Neural cell (in vitro differentiated cells): ENCODE results near the gene DNAH3. TPM values are rescaled to one million over a fixed set of nuclear protein-coding genes. Genes with fewer than 3 reads are reported as not detected.

Source experiments
- H2AFZ ChIP-seq: fragments of 200-600, 300-800 bp; sonication (generic), shearing (Covaris generic); 2 replicates; pipeline ENCODE4 v1.6.0; 2014; ENCODE audit warnings: low read depth, mild to moderate bottlenecking, antibody characterized with exemption, low read length, moderate library complexity
- H3F3A ChIP-seq: fragments of 200-600 bp; shearing (Covaris generic); 2 replicates; pipeline ENCODE4 v1.6.1; 2016; ENCODE audit warnings: mild to moderate bottlenecking, moderate library complexity, mixed read lengths, antibody characterized with exemption, low read length; ENCODE audit not compliant: insufficient read depth, poor library complexity, severe bottlenecking
- H3K27ac ChIP-seq: fragments of 200-600, 300-800 bp; sonication (generic), shearing (Covaris generic); 2 replicates; pipeline ENCODE4 v1.5.1; 2014; ENCODE audit warnings: mild to moderate bottlenecking, low read length, moderate library complexity
- H3K27me3 ChIP-seq: fragments of 300-800, 200-600 bp; sonication (generic), shearing (Covaris generic); 2 replicates; pipeline ENCODE4 v1.6.0; 2014; ENCODE audit warnings: mild to moderate bottlenecking, low read depth, low read length, moderate library complexity; ENCODE audit not compliant: insufficient read depth
- H3K36me3 ChIP-seq: fragments of 300-800, 200-600 bp; sonication (generic), shearing (Covaris generic); 2 replicates; pipeline ENCODE4 v1.5.1; 2014; ENCODE audit warnings: mild to moderate bottlenecking, antibody characterized with exemption, low read length, moderate library complexity; ENCODE audit not compliant: insufficient read depth
- H3K4me2 ChIP-seq: fragments of 300-800, 200-600 bp; sonication (generic), shearing (Covaris generic); 2 replicates; pipeline ENCODE4 v1.6.0; 2014; ENCODE audit warnings: mild to moderate bottlenecking, low read length
- H3K4me3 ChIP-seq: fragments of 300-800, 200-600 bp; sonication (generic), shearing (Covaris generic); 2 replicates; pipeline ENCODE4 v1.5.1; 2014; ENCODE audit warnings: mild to moderate bottlenecking, low read length, moderate library complexity
- H3K79me2 ChIP-seq: fragments of 200-600 bp; shearing (Covaris generic); replicated peaks from 2 replicates; pipeline ENCODE4 v1.6.0; 2014; ENCODE audit warnings: mild to moderate bottlenecking, low read length, moderate library complexity; ENCODE audit not compliant: insufficient read depth
- H3K9ac ChIP-seq: fragments of 300-800, 200-600 bp; sonication (generic), shearing (Covaris generic); 2 replicates; pipeline ENCODE4 v1.6.1; 2016; ENCODE audit warnings: mild to moderate bottlenecking, low read length, mixed read lengths
- H3K9me2 ChIP-seq: fragments of 200-600 bp; shearing (Covaris generic); 2 replicates; pipeline ENCODE4 v1.6.1; 2016; ENCODE audit warnings: mild to moderate bottlenecking, low read length, mixed read lengths; ENCODE audit not compliant: insufficient read depth
- H3K9me3 ChIP-seq: fragments of 200-600, 300-800 bp; sonication (generic), shearing (Covaris generic); 2 replicates; pipeline ENCODE4 v1.6.1; 2016; ENCODE audit warnings: mild to moderate bottlenecking, mixed run types, low read length, moderate library complexity, mixed read lengths
- H4K20me1 ChIP-seq: fragments of 200-600 bp; shearing (Covaris generic); 2 replicates; pipeline ENCODE4 v1.6.1; 2016; ENCODE audit warnings: mild to moderate bottlenecking, mixed run types; ENCODE audit not compliant: insufficient read depth
- EP300 ChIP-seq: fragments of 450-650 bp; conservative IDR thresholded peaks from 2 replicates; pipeline ENCODE4 v1.6.1; 2014; ENCODE audit warnings: antibody characterized with exemption, mild to moderate bottlenecking, moderate library complexity; ENCODE audit not compliant: poor library complexity, severe bottlenecking
- EZH2 ChIP-seq: fragments of 200-600, 300-800 bp; shearing (Covaris generic), sonication (generic); IDR thresholded peaks from 2 replicates; pipeline ENCODE4 v1.6.1; 2014; ENCODE audit warnings: antibody characterized with exemption, low read length, borderline replicate concordance, mild to moderate bottlenecking; ENCODE audit not compliant: insufficient read depth, poor library complexity, severe bottlenecking
- MXI1 ChIP-seq: fragments of 450-650 bp; conservative IDR thresholded peaks from 2 replicates; pipeline ENCODE4 v1.6.1; 2014; ENCODE audit warnings: antibody characterized with exemption, mild to moderate bottlenecking; ENCODE audit not compliant: poor library complexity, severe bottlenecking
- POLR2AphosphoS5 ChIP-seq: IDR thresholded peaks from 2 replicates; pipeline ENCODE4 v1.6.1; 2012
- RAD21 ChIP-seq: fragments of 450-650 bp; conservative IDR thresholded peaks from 2 replicates; pipeline ENCODE4 v1.6.1; 2014; ENCODE audit warnings: antibody characterized with exemption, mild to moderate bottlenecking, moderate library complexity
- REST ChIP-seq: IDR thresholded peaks from 2 replicates; pipeline ENCODE4 v1.6.1; 2012; ENCODE audit warnings: borderline replicate concordance
- SMC3 ChIP-seq: fragments of 450-650 bp; conservative IDR thresholded peaks from 2 replicates; pipeline ENCODE4 v1.6.1; 2014; ENCODE audit warnings: antibody characterized with exemption, mild to moderate bottlenecking, moderate library complexity; ENCODE audit not compliant: poor library complexity
- TAF1 ChIP-seq: IDR thresholded peaks from 2 replicates; pipeline ENCODE4 v1.6.1; 2012; ENCODE audit warnings: low read depth
- polyA plus RNA-seq: library from polyadenylated mRNA; depleted of rRNA; stranded (reverse); fragments of >200 nt; gene quantifications from 2 replicates; pipeline ENCODE4 v1.2.3, GENCODE V29; 2014
- TF ChIP-seq, protein P1 (sequence below): fragments of 450-650 bp; IDR thresholded peaks from 2 replicates; pipeline ENCODE4 v1.5.1; 2014; ENCODE audit warnings: antibody characterized with exemption, mild to moderate bottlenecking, moderate library complexity; ENCODE audit not compliant: poor library complexity, severe bottlenecking

DNAH3 gene
- polyA plus RNA-seq, 1 donor from 2014 or later: 0.06 TPM

GRCh38 chr16:21088143-21088542, 62.5 kb downstream of the DNAH3 start:
- H4K20me1 ChIP-seq: no peaks in the 10 kb centered on the region
- no peak overlapping the region for H3K4me3 ChIP-seq
- TF ChIP-seq RAD21 (no peak), SMC3 (no peak), POLR2AphosphoS5 (no peak)
- TF ChIP-seq, protein P1, sequence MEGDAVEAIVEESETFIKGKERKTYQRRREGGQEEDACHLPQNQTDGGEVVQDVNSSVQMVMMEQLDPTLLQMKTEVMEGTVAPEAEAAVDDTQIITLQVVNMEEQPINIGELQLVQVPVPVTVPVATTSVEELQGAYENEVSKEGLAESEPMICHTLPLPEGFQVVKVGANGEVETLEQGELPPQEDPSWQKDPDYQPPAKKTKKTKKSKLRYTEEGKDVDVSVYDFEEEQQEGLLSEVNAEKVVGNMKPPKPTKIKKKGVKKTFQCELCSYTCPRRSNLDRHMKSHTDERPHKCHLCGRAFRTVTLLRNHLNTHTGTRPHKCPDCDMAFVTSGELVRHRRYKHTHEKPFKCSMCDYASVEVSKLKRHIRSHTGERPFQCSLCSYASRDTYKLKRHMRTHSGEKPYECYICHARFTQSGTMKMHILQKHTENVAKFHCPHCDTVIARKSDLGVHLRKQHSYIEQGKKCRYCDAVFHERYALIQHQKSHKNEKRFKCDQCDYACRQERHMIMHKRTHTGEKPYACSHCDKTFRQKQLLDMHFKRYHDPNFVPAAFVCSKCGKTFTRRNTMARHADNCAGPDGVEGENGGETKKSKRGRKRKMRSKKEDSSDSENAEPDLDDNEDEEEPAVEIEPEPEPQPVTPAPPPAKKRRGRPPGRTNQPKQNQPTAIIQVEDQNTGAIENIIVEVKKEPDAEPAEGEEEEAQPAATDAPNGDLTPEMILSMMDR: no peak
- H2AFZ ChIP-seq: no peak overlapping the region
- no peaks in the 10 kb centered on the region for H3F3A ChIP-seq
- H3K27me3 ChIP-seq: no peaks in the 10 kb centered on the region
- H3K9ac ChIP-seq: no peak overlapping the region
- H3K36me3 ChIP-seq: no peaks in the 10 kb centered on the region
- no peak overlapping the region for H3K4me2 ChIP-seq
- H3K79me2 ChIP-seq: no peaks in the 10 kb centered on the region
- H3K9me3 ChIP-seq: no peaks in the 10 kb centered on the region
- H3K9me2 ChIP-seq: no peaks in the 10 kb centered on the region
- H3K27ac ChIP-seq: no peak overlapping the region

- Histone ChIP-seq H3K27me3 (no peaks in the 10 kb centered on the region), H3K36me3 (no peaks in the 10 kb centered on the region), H3K9me2 (no peaks in the 10 kb centered on the region), H4K20me1 (no peaks in the 10 kb centered on the region), H3K27ac (no peak overlapping the region), H3K9ac (no peak overlapping the region), H2AFZ (no peak overlapping the region), H3K9me3 (no peaks in the 10 kb centered on the region), H3K79me2 (no peaks in the 10 kb centered on the region), H3F3A (no peaks in the 10 kb centered on the region), H3K4me3 (no peak overlapping the region), H3K4me2 (no peak overlapping the region)
- no peak for TF ChIP-seq POLR2AphosphoS5
Observed at GRCh38 chr16:21084631-21085225, 65.9 kb downstream of the DNAH3 start.

DNA sequence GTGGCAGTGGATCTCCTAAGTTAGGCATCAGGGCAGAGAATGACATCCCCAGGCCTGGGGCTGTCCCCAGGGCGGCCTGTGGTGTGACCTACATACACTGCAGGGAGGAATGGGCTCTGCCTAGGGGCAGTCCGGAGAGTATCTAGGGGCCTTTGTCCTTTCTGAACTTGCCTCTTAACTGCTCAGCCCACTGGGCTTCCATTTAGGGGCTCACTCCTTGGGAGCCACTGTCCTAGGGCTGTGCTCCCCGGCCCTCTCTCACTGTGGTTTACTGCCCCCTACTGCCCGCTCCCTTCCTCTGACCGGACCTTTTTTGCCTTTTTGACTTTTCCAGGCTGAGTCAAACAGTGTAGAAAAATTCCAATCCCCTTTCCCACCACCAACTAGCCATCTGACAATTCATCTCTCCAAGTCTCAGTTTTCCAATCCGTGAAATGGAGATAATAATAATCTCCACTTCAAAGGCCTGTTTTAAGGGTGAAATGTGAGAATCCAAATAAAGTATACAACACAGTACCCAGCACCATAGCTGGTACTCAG, 66.8 kb downstream of the DNAH3 start:
- no peak overlapping the region for H3K27ac ChIP-seq
- no peaks in the 10 kb centered on the region for H4K20me1 ChIP-seq
- H3K79me2 ChIP-seq: no peaks in the 10 kb centered on the region
- H3K9me3 ChIP-seq: no peaks in the 10 kb centered on the region
- no peaks in the 10 kb centered on the region for H3F3A ChIP-seq
- H3K4me2 ChIP-seq: no peak overlapping the region
- H3K27me3 ChIP-seq: no peaks in the 10 kb centered on the region
- TF ChIP-seq EZH2 (no peak), MXI1 (no peak), TAF1 (no peak), SMC3 (peak; percentile 48), REST (no peak), EP300 (no peak), RAD21 (peak; percentile 47), POLR2AphosphoS5 (no peak)
- TF ChIP-seq, protein P1: peak; percentile 42
- H3K36me3 ChIP-seq: no peaks in the 10 kb centered on the region
- no peak overlapping the region for H3K9ac ChIP-seq
- H3K4me3 ChIP-seq: no peak overlapping the region
- H2AFZ ChIP-seq: no peak overlapping the region
- H3K9me2 ChIP-seq: no peaks in the 10 kb centered on the region
